ENCODE data around the gene GADD45GIP1.

GRCh38 chr19:12965812-12966135 lies 8.8 kb upstream of the GADD45GIP1 start:
- TF ChIP-seq CTCF (IDR thresholded peaks at IDR 0.05; ENCODE audit: low read length) (no peak), EZH2 (IDR thresholded peaks at IDR 0.05; ENCODE audit: borderline replicate concordance, low read length) (no peak)
